ENCODE results near the gene TLE1. TPM values are rescaled to one million over a fixed set of nuclear protein-coding genes. Genes with fewer than 3 reads are reported as not detected.

TLE1 gene
- total RNA-seq, 1 donor from 2014 or later: 124 TPM

GRCh38 chr9:81621785-81622259, 67.5 kb downstream of the TLE1 start:
- no peak for DNase-seq (ENCODE audit: low read depth)
- H3K4me3 ChIP-seq (ENCODE audit: low read depth, low read length): no peak overlapping the region
- no peak for TF ChIP-seq CTCF (conservative IDR thresholded peaks at IDR 0.05; ENCODE audit: low read depth, low read length)

GRCh38 chr9:81621118-81621517, 68.2 kb downstream of the TLE1 start:
- TF ChIP-seq CTCF (conservative IDR thresholded peaks at IDR 0.05; ENCODE audit: low read depth, low read length): no peak
- DNase-seq (ENCODE audit: low read depth): no peak
- no peak overlapping the region for H3K4me3 ChIP-seq (ENCODE audit: low read depth, low read length)

GRCh38 chr9:81620002-81620390, 69.4 kb downstream of the TLE1 start:
- H3K4me3 ChIP-seq (ENCODE audit: low read depth, low read length): no peak overlapping the region
- no peak for DNase-seq (ENCODE audit: low read depth)
- no peak for TF ChIP-seq CTCF (conservative IDR thresholded peaks at IDR 0.05; ENCODE audit: low read depth, low read length)

- no peak for DNase-seq (ENCODE audit: low read depth)
- no peak overlapping the region for H3K4me3 ChIP-seq (ENCODE audit: low read depth, low read length)
- no peak for TF ChIP-seq CTCF (conservative IDR thresholded peaks at IDR 0.05; ENCODE audit: low read depth, low read length)
Observed at GRCh38 chr9:81619353-81620001, 69.9 kb downstream of the TLE1 start.

GRCh38 chr9:81618923-81619322, 70.4 kb downstream of the TLE1 start:
- no peak for TF ChIP-seq CTCF (conservative IDR thresholded peaks at IDR 0.05; ENCODE audit: low read depth, low read length)
- DNase-seq (ENCODE audit: low read depth): no peak
- no peak overlapping the region for H3K4me3 ChIP-seq (ENCODE audit: low read depth, low read length)

GRCh38 chr9:81616141-81616540, 73.2 kb downstream of the TLE1 start:
- DNase-seq (ENCODE audit: low read depth): no peak
- H3K4me3 ChIP-seq (ENCODE audit: low read depth, low read length): no peak overlapping the region
- no peak for TF ChIP-seq CTCF (conservative IDR thresholded peaks at IDR 0.05; ENCODE audit: low read depth, low read length)

GRCh38 chr9:81614335-81614734, 75.0 kb downstream of the TLE1 start:
- TF ChIP-seq CTCF (conservative IDR thresholded peaks at IDR 0.05; ENCODE audit: low read depth, low read length): no peak

More at GRCh38 chr9:81614335-81614734, 75.0 kb downstream of the TLE1 start:
- H3K4me3 ChIP-seq (ENCODE audit: low read depth, low read length): no peak overlapping the region
- DNase-seq (ENCODE audit: low read depth): no peak
